SH-SY5Y (cell line): ENCODE data around the gene HNF1A.

ENCODE experiments used
- GATA2 ChIP-seq: IDR thresholded peaks from 2 replicates; pipeline ENCODE4 v1.6.1; 2011; ENCODE audit warnings: mild to moderate bottlenecking, low read depth, low read length
- GATA3 ChIP-seq: IDR thresholded peaks from 2 replicates; pipeline ENCODE4 v1.6.1; 2011; ENCODE audit warnings: low read depth, mild to moderate bottlenecking, low read length, moderate library complexity

DNA sequence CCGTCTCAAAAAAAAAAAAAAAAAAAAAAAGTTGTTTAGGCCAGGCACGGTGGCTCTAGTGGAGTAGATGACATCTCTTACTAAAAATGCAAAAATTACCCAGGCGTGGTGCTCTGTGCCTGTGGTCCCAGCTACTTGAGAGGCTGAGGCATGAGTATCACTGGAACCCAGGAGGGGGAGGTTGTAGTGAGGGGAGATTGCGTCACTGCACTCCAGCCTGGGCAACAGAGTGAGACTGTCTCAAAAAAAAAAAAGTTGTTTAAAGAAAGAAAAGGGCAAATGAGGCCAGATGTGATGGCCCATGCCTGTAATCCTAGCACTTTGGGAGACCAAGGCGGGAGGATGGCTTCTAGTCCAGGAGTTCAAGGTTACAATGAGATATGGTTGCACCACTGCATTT is 37.5 kb upstream of the HNF1A start:
- no peak for TF ChIP-seq GATA3
- no peak for TF ChIP-seq GATA2
